Fibroblast of skin of right quadriceps (primary cell): ENCODE measurements around the gene DNAJC17.

Experiments used
- DNase-seq: peaks from one replicate; pipeline ENCODE4 v3.0.0-alpha.2; 2013

The DNAJC17 gene

GRCh38 chr15:40764629-40765103 lies 42.6 kb downstream of the DNAJC17 start:
- no peak for DNase-seq

GRCh38 chr15:40763801-40764628 lies 43.3 kb downstream of the DNAJC17 start, which contains the start of gene GCHFR:
GCHFR (plus strand) TSS chr15:40764068; CDS start chr15:40764181, 113 bp downstream.
- peak; percentile 46 for DNase-seq

GRCh38 chr15:40762919-40763800 lies 44.1 kb downstream of the DNAJC17 start:
- DNase-seq = peak; percentile 65

- no peak for DNase-seq
These were observed 47.3 kb downstream of the DNAJC17 start for GRCh38 chr15:40759961-40760360.

- DNase-seq = no peak
These were observed 50.3 kb downstream of the DNAJC17 start for GRCh38 chr15:40756938-40757337.

GRCh38 chr15:40755812-40756208 lies 51.5 kb downstream of the DNAJC17 start:
- DNase-seq = no peak

GRCh38 chr15:40754883-40755811 lies 52.1 kb downstream of the DNAJC17 start, which contains the start of gene RMDN3:
RMDN3 (minus strand) TSS chr15:40755254; CDS start chr15:40754783, 471 bp downstream.
- DNase-seq = peak; percentile 93

- DNase-seq = no peak
These were observed 52.7 kb downstream of the DNAJC17 start for GRCh38 chr15:40754574-40754882.

- no peak for DNase-seq
These were observed 55.5 kb downstream of the DNAJC17 start for GRCh38 chr15:40751745-40752144.

GRCh38 chr15:40750885-40751284 lies 56.4 kb downstream of the DNAJC17 start:
- DNase-seq = no peak

GRCh38 chr15:40749151-40749630 lies 58.1 kb downstream of the DNAJC17 start:
- DNase-seq = no peak

GRCh38 chr15:40747685-40748631 lies 59.3 kb downstream of the DNAJC17 start:
- no peak for DNase-seq

GRCh38 chr15:40746916-40747418 lies 60.3 kb downstream of the DNAJC17 start:
- DNase-seq = peak; percentile 65

GRCh38 chr15:40744815-40745152 lies 62.5 kb downstream of the DNAJC17 start:
- DNase-seq = no peak

GRCh38 chr15:40743921-40744814 lies 63.1 kb downstream of the DNAJC17 start:
- DNase-seq = peak; percentile 58

- no peak for DNase-seq
These were observed 63.8 kb downstream of the DNAJC17 start for GRCh38 chr15:40743485-40743901.

GRCh38 chr15:40739854-40740253 lies 67.4 kb downstream of the DNAJC17 start:
- no peak for DNase-seq

GRCh38 chr15:40739047-40739446 lies 68.2 kb downstream of the DNAJC17 start:
- DNase-seq = no peak

- DNase-seq = no peak
These were observed 70.2 kb downstream of the DNAJC17 start for GRCh38 chr15:40737048-40737447.

- no peak for DNase-seq
These were observed 70.7 kb downstream of the DNAJC17 start for GRCh38 chr15:40736575-40736974.
